HL-60 (cell line): ENCODE measurements around the gene MEFV.

Experiments used
- CTCF ChIP-seq: IDR thresholded peaks from one replicate; pipeline ENCODE4 v1.5.1; 2011; ENCODE audit warnings: low read length, control low read depth, inconsistent platforms; ENCODE audit not compliant: insufficient read depth
- TF ChIP-seq, protein P1 (sequence below): IDR thresholded peaks from 2 replicates; pipeline ENCODE4 v1.6.1; 2012; ENCODE audit warnings: low read depth; ENCODE audit not compliant: insufficient replicate concordance

GRCh38 chr16:3207086-3207953 is 49.1 kb downstream of the MEFV start:
- TF ChIP-seq, protein P1, sequence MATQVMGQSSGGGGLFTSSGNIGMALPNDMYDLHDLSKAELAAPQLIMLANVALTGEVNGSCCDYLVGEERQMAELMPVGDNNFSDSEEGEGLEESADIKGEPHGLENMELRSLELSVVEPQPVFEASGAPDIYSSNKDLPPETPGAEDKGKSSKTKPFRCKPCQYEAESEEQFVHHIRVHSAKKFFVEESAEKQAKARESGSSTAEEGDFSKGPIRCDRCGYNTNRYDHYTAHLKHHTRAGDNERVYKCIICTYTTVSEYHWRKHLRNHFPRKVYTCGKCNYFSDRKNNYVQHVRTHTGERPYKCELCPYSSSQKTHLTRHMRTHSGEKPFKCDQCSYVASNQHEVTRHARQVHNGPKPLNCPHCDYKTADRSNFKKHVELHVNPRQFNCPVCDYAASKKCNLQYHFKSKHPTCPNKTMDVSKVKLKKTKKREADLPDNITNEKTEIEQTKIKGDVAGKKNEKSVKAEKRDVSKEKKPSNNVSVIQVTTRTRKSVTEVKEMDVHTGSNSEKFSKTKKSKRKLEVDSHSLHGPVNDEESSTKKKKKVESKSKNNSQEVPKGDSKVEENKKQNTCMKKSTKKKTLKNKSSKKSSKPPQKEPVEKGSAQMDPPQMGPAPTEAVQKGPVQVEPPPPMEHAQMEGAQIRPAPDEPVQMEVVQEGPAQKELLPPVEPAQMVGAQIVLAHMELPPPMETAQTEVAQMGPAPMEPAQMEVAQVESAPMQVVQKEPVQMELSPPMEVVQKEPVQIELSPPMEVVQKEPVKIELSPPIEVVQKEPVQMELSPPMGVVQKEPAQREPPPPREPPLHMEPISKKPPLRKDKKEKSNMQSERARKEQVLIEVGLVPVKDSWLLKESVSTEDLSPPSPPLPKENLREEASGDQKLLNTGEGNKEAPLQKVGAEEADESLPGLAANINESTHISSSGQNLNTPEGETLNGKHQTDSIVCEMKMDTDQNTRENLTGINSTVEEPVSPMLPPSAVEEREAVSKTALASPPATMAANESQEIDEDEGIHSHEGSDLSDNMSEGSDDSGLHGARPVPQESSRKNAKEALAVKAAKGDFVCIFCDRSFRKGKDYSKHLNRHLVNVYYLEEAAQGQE, result no peak
- TF ChIP-seq CTCF, result no peak
